Thyroid gland (tissue), 4 donors: ENCODE results near the gene CNNM1.

Experiments
- CTCF ChIP-seq, 6 experiments: fragments of 200-600 bp in 3 of 6; fragments of 450-650 bp in 3 of 6; sonication (generic) in 3 of 6; IDR thresholded peaks; one replicate each; pipeline ENCODE4 v1.5.1; 2016 to 2019; ENCODE audit warnings: antibody characterized with exemption in 6 of 6, mild to moderate bottlenecking in 2 of 6, inconsistent platforms in 1 of 6, moderate library complexity in 1 of 6
- POLR2A ChIP-seq, 2 donors: fragments of 450-650 bp; IDR thresholded peaks; one replicate each; pipeline ENCODE4 v1.6.1; 2017; ENCODE audit warnings: antibody characterized with exemption in 2 of 2, mild to moderate bottlenecking in 2 of 2, moderate library complexity in 1 of 2

DNA sequence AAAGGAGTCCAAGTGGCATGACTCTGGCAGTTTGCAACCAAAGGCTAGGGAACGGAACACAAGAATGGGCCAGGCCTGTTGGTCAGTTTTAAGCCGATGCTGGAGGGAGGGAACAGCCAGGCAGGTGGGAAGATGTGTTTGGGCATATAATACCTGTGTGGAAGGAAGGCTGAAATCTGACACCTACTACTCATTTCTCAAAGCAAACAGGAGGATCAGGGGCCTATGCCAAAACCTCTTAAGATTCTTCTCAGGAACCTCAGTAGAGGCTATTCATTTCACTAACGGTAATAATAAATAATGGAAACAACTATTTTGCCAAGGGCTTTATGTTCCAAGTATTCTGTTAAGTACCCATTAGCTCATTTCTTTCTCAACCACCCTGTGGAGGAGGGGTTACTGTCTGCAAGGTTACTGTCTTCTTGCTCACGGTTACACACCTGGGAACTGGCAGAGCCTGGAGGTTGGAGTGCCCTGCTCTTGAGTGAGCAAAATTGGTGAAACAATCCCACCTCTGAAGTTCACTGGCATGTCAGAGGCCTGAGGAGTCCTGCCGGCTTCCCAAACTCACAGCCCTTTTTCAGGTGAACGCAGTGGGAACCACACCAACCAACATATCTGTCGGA, 65.7 kb downstream of the CNNM1 start:
- TF ChIP-seq CTCF (IDR thresholded peaks at IDR 0.05): no peak
- peak in 1 of 2 donors; percentile 11 for TF ChIP-seq POLR2A (IDR thresholded peaks at IDR 0.05)
